K562 (cell line): ENCODE data around the gene ENPP6. TPM values are rescaled to one million over a fixed set of nuclear protein-coding genes. Genes with fewer than 3 reads are reported as not detected.
A peak's percentile ranks its signal among the peaks of the same experiment; 100 is the strongest.

Source experiments
- CBX3 ChIP-seq, 2 experiments: IDR thresholded peaks; 1 replicate in 1 of 2; 2 replicates in 1 of 2; pipeline ENCODE4 v1.6.1; 2012; ENCODE audit warnings: inconsistent platforms in 2 of 2, low read length in 2 of 2, borderline replicate concordance in 1 of 2, control low read depth in 1 of 2
- ERF ChIP-seq: fragments of 450-650 bp; formaldehyde crosslinking; IDR thresholded peaks from 2 replicates; pipeline ENCODE4 v1.4.0; 2020; ENCODE audit warnings: mild to moderate bottlenecking, mixed read lengths
- ESRRB ChIP-seq: fragments of 250-450 bp; sonication (Bioruptor Pico); IDR thresholded peaks from 2 replicates; pipeline ENCODE4 v1.5.0; 2020; ENCODE audit warnings: mild to moderate bottlenecking, moderate library complexity, borderline replicate concordance
- FOSL1 ChIP-seq: fragments of 200-800 bp; sonication (Bioruptor generic); conservative IDR thresholded peaks from 2 replicates; pipeline ENCODE4 v1.6.1; 2016; ENCODE audit warnings: missing genetic modification characterization, missing compliant biosample characterization
- L3MBTL2 ChIP-seq: fragments of 450-650 bp; IDR thresholded peaks from 2 replicates; pipeline ENCODE4 v1.6.1; 2016; ENCODE audit warnings: mild to moderate bottlenecking, moderate library complexity
- MCM5 ChIP-seq: fragments of 450-650 bp; IDR thresholded peaks from 2 replicates; pipeline ENCODE4 v1.6.1; 2016; ENCODE audit warnings: low read depth
- MED1 ChIP-seq: sonication (generic); formaldehyde crosslinking; IDR thresholded peaks from 2 replicates; pipeline ENCODE4 v1.8.1; 2023; ENCODE audit warnings: missing genetic modification reagents, borderline replicate concordance
- MEF2D ChIP-seq: conservative IDR thresholded peaks from 2 replicates; pipeline ENCODE4 v1.6.1; 2016; ENCODE audit warnings: low read depth, missing genetic modification characterization, missing compliant biosample characterization
- MEIS2 ChIP-seq: fragments of 450-650 bp; IDR thresholded peaks from 2 replicates; pipeline ENCODE4 v1.6.1; 2014; ENCODE audit warnings: mild to moderate bottlenecking; ENCODE audit not compliant: partially characterized antibody
- NFE2 ChIP-seq: IDR thresholded peaks from 2 replicates; pipeline ENCODE4 v1.6.1; 2014; ENCODE audit warnings: antibody characterized with exemption, low read depth
- SMARCA4 ChIP-seq: fragments of 450-650 bp; IDR thresholded peaks from 2 replicates; pipeline ENCODE4 v1.6.1; 2016
- TCFL5 ChIP-seq: fragments of 250-450 bp; sonication (Bioruptor Pico); conservative IDR thresholded peaks from 2 replicates; pipeline ENCODE4 v1.6.1; 2021; ENCODE audit warnings: mild to moderate bottlenecking, moderate library complexity, matching md5 sums
- TRIM24 ChIP-seq, 2 experiments: fragments of 450-650 bp; IDR thresholded peaks; 2 replicates each; pipeline ENCODE4 v1.6.1; 2016
- ZNF347 ChIP-seq: fragments of 450-650 bp; formaldehyde crosslinking; IDR thresholded peaks from 2 replicates; pipeline ENCODE4 v1.4.0; 2020; ENCODE audit warnings: low read depth, mild to moderate bottlenecking, moderate library complexity
- polyA plus RNA-seq, 8 experiments: library from polyadenylated mRNA; depleted of rRNA in 4 of 8; stranded (reverse) in 5 of 8; unstranded in 3 of 8; fragments of >200 nt; fragmentation: Nextera tagmentation in 2 of 8; fragmentation: Illumina TruSeq in 1 of 8; extraction: Ambion mirVana in 2 of 8; extraction: Trizol in 1 of 8; gene quantifications; 2 replicates each; pipeline versions ENCODE4 v1.2.1 to v1.2.3, GENCODE V29; 2011 to 2014; ENCODE audit warnings: inconsistent platforms in 1 of 8, missing spikeins in 1 of 8
- total RNA-seq, 7 experiments: library from RNA; depleted of rRNA in 6 of 7; stranded (reverse); fragments of >200 nt in 6 of 7; fragmentation: Illumina TruSeq in 2 of 7; extraction: Trizol in 2 of 7; gene quantifications; 2 replicates each; pipeline versions ENCODE4 v1.2.1 to v1.2.3, GENCODE V29; 2011 to 2021; ENCODE audit warnings: low replicate concordance in 1 of 7
- TF ChIP-seq, protein P1 (sequence below): fragments of 200-800 bp; sonication (Bioruptor generic); IDR thresholded peaks from 2 replicates; pipeline ENCODE4 v1.6.1; 2016; ENCODE audit warnings: missing genetic modification characterization, missing compliant biosample characterization
- TF ChIP-seq, protein P2 (sequence below): fragments of 250-450 bp; sonication (Bioruptor Pico); IDR thresholded peaks from 2 replicates; pipeline ENCODE4 v1.5.0; 2020; ENCODE audit warnings: mild to moderate bottlenecking
- TF ChIP-seq, protein P3 (sequence below): sonication (generic); formaldehyde crosslinking; IDR thresholded peaks from 2 replicates; pipeline ENCODE4 v1.8.0; 2022; ENCODE audit warnings: missing genetic modification reagents, mild to moderate bottlenecking, borderline replicate concordance

The ENPP6 gene
- total and polyA plus RNA-seq, 9 of the 15 experiments (the other 6 are each of a cell fraction or from before 2014, with no cell fraction given), result 0.29 TPM; not detected in 8

DNA sequence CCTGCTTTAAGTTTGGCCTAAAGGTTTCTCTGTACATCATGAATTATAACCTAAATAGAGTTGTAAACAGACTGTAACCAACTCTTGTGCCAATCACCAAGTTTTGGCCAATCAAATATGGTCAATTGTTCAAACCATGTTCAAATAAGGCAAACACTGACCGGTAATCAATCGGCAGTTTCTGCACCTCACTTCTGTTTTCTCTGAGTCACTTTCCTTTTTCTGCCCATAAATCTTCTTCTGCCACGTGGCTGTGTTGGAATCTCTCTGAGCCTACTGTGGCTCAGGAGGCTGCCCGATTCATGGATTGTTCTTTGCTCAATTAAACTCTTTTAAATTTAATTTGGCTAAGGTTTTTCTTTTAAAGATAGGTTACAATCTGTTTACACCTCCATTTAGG lies 16.5 kb upstream of the ENPP6 start (continued):
- TF ChIP-seq MED1 (CRISPR knock-in tag), result no peak
- no peak for TF ChIP-seq MEF2D (tag)
- no peak for TF ChIP-seq TRIM24 (IDR thresholded peaks at IDR 0.05)
- TF ChIP-seq TCFL5 (CRISPR knock-in tag), result no peak
- TF ChIP-seq NFE2, result peak; percentile 30; the same call in 1 of the 2 replicates
- TF ChIP-seq SMARCA4, result no peak
- no peak for TF ChIP-seq ESRRB (CRISPR knock-in tag)
- TF ChIP-seq, protein P1, sequence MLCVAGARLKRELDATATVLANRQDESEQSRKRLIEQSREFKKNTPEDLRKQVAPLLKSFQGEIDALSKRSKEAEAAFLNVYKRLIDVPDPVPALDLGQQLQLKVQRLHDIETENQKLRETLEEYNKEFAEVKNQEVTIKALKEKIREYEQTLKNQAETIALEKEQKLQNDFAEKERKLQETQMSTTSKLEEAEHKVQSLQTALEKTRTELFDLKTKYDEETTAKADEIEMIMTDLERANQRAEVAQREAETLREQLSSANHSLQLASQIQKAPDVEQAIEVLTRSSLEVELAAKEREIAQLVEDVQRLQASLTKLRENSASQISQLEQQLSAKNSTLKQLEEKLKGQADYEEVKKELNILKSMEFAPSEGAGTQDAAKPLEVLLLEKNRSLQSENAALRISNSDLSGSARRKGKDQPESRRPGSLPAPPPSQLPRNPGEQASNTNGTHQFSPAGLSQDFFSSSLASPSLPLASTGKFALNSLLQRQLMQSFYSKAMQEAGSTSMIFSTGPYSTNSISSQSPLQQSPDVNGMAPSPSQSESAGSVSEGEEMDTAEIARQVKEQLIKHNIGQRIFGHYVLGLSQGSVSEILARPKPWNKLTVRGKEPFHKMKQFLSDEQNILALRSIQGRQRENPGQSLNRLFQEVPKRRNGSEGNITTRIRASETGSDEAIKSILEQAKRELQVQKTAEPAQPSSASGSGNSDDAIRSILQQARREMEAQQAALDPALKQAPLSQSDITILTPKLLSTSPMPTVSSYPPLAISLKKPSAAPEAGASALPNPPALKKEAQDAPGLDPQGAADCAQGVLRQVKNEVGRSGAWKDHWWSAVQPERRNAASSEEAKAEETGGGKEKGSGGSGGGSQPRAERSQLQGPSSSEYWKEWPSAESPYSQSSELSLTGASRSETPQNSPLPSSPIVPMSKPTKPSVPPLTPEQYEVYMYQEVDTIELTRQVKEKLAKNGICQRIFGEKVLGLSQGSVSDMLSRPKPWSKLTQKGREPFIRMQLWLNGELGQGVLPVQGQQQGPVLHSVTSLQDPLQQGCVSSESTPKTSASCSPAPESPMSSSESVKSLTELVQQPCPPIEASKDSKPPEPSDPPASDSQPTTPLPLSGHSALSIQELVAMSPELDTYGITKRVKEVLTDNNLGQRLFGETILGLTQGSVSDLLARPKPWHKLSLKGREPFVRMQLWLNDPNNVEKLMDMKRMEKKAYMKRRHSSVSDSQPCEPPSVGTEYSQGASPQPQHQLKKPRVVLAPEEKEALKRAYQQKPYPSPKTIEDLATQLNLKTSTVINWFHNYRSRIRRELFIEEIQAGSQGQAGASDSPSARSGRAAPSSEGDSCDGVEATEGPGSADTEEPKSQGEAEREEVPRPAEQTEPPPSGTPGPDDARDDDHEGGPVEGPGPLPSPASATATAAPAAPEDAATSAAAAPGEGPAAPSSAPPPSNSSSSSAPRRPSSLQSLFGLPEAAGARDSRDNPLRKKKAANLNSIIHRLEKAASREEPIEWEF (CRISPR knock-in tag), result 0 out of 2 replicates have a peak, but pooled peaks have one; percentile 61
- peak; percentile 19; the same call in 1 of the 2 replicates for TF ChIP-seq L3MBTL2
- TF ChIP-seq CBX3 (IDR thresholded peaks at IDR 0.05; ENCODE audit: borderline replicate concordance in 1 of 2, low read length in 2 of 2), result no peak
- peak; percentile 46 for TF ChIP-seq FOSL1 (tag)
- TF ChIP-seq, protein P2, sequence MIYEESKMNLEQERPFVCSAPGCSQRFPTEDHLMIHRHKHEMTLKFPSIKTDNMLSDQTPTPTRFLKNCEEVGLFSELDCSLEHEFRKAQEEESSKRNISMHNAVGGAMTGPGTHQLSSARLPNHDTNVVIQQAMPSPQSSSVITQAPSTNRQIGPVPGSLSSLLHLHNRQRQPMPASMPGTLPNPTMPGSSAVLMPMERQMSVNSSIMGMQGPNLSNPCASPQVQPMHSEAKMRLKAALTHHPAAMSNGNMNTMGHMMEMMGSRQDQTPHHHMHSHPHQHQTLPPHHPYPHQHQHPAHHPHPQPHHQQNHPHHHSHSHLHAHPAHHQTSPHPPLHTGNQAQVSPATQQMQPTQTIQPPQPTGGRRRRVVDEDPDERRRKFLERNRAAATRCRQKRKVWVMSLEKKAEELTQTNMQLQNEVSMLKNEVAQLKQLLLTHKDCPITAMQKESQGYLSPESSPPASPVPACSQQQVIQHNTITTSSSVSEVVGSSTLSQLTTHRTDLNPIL (CRISPR knock-in tag), result no peak
- no peak for TF ChIP-seq ZNF347 (CRISPR knock-in tag)
- TF ChIP-seq, protein P3, sequence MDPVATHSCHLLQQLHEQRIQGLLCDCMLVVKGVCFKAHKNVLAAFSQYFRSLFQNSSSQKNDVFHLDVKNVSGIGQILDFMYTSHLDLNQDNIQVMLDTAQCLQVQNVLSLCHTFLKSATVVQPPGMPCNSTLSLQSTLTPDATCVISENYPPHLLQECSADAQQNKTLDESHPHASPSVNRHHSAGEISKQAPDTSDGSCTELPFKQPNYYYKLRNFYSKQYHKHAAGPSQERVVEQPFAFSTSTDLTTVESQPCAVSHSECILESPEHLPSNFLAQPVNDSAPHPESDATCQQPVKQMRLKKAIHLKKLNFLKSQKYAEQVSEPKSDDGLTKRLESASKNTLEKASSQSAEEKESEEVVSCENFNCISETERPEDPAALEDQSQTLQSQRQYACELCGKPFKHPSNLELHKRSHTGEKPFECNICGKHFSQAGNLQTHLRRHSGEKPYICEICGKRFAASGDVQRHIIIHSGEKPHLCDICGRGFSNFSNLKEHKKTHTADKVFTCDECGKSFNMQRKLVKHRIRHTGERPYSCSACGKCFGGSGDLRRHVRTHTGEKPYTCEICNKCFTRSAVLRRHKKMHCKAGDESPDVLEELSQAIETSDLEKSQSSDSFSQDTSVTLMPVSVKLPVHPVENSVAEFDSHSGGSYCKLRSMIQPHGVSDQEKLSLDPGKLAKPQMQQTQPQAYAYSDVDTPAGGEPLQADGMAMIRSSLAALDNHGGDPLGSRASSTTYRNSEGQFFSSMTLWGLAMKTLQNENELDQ (CRISPR knock-in tag), result no peak
- TF ChIP-seq MEIS2, result peak; percentile 94
- TF ChIP-seq MCM5, result no peak
- no peak for TF ChIP-seq ERF (CRISPR knock-in tag)
